HG02588 (cell line): Measurements from ENCODE around the gene ATP5MG.
A peak's percentile ranks its signal among the peaks of the same experiment; 100 is the strongest.
"Not testable (repeated sequence)": the region's sequence is repeated elsewhere in the genome, so short reads cannot be mapped to it uniquely, and the experiment has no call there.

ENCODE experiments used
- ATAC-seq: cut with Tn5 transposase; IDR thresholded peaks from one replicate; pipeline ENCODE4 v1.9.1; 2021; ENCODE audit warnings: mild to moderate bottlenecking, moderate library complexity; ENCODE audit not compliant: unreplicated experiment

The ATP5MG gene

GRCh38 chr11:118406599-118407166 is 5.3 kb downstream of the ATP5MG start:
- no peak for ATAC-seq

- no peak for ATAC-seq
Observed at GRCh38 chr11:118410055-118410745, 8.8 kb downstream of the ATP5MG start.

- no peak for ATAC-seq
Observed at GRCh38 chr11:118411530-118411929, 10.1 kb downstream of the ATP5MG start.

GRCh38 chr11:118412921-118413320 is 11.5 kb downstream of the ATP5MG start:
- no peak for ATAC-seq

GRCh38 chr11:118415062-118415738 is 13.8 kb downstream of the ATP5MG start:
- no peak for ATAC-seq

- no peak for ATAC-seq
Observed at GRCh38 chr11:118415739-118416068, 14.3 kb downstream of the ATP5MG start.

GRCh38 chr11:118416900-118417299 is 15.5 kb downstream of the ATP5MG start:
- not testable (repeated sequence) for ATAC-seq

- ATAC-seq, result no peak
Observed at GRCh38 chr11:118417801-118418200, 16.4 kb downstream of the ATP5MG start.

- ATAC-seq, result no peak
Observed at GRCh38 chr11:118418766-118419165, 17.4 kb downstream of the ATP5MG start.

GRCh38 chr11:118427707-118428106 is 26.3 kb downstream of the ATP5MG start:
- ATAC-seq, result no peak

- no peak for ATAC-seq
Observed at GRCh38 chr11:118430956-118431355, 29.6 kb downstream of the ATP5MG start.

- ATAC-seq, result no peak
Observed at GRCh38 chr11:118434123-118434552, 32.7 kb downstream of the ATP5MG start.

GRCh38 chr11:118434553-118435289 is 33.3 kb downstream of the ATP5MG start:
- ATAC-seq, result no peak

- ATAC-seq, result peak; percentile 24
Observed at GRCh38 chr11:118435290-118435892, 34.0 kb downstream of the ATP5MG start.

- ATAC-seq, result peak; percentile 52
Observed at GRCh38 chr11:118435893-118436624, 34.7 kb downstream of the ATP5MG start, which contains the start of gene KMT2A. TSS of gene KMT2A (plus strand) at chr11:118436492. CDS start at chr11:118436513, 21 bp downstream.

GRCh38 chr11:118436639-118437207 is 35.3 kb downstream of the ATP5MG start:
- peak; percentile 18 for ATAC-seq

GRCh38 chr11:118437208-118438125 is 36.1 kb downstream of the ATP5MG start:
- ATAC-seq, result no peak

GRCh38 chr11:118438314-118438931 is 37.0 kb downstream of the ATP5MG start:
- ATAC-seq, result no peak
